GM13977 (cell line): ENCODE data around the gene SZRD1.

Experiments used
- DNase-seq: peaks from one replicate; pipeline ENCODE4 v3.0.0; 2012; ENCODE audit warnings: low spot score
- in situ Hi-C: fragments of 300-500 bp; cut with MboI; formaldehyde crosslinking; loops from one replicate; pipeline ENCODE4 v1.12.0; 2022; ENCODE audit warnings: low sequenced_read_pairs, low pct_unique_long_range_greater_than_20kb, mixed read lengths, inconsistent platforms; ENCODE audit not compliant: unreplicated experiment
- TF ChIP-seq, protein P1 (sequence below): IDR thresholded peaks from 2 replicates; pipeline ENCODE4 v1.5.1; 2012; ENCODE audit warnings: mild to moderate bottlenecking, control low read depth; ENCODE audit not compliant: insufficient read depth; ENCODE audit errors: extremely low read depth, missing control alignments

The SZRD1 gene

DNA sequence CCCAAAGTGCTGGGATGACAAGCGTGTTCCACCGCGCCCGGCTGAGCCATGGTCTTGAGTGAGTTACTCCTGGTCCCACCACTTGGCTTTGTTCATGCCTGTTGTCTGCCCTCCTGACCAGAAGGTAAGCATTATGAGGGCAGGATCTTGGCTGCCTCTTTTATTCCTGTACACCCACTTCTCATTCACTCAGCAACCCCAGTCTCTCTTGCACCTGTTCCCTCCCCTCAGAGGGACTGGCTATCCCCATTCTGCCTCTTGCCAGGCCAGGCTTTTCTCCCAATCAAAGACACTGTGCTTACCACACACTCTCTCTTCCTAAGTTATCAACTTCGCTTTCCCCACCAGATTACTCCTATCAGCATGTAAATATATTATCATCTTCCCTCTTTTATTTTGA, 43.8 kb downstream of the SZRD1 start:
- DNase-seq, result no peak
- TF ChIP-seq, protein P1, sequence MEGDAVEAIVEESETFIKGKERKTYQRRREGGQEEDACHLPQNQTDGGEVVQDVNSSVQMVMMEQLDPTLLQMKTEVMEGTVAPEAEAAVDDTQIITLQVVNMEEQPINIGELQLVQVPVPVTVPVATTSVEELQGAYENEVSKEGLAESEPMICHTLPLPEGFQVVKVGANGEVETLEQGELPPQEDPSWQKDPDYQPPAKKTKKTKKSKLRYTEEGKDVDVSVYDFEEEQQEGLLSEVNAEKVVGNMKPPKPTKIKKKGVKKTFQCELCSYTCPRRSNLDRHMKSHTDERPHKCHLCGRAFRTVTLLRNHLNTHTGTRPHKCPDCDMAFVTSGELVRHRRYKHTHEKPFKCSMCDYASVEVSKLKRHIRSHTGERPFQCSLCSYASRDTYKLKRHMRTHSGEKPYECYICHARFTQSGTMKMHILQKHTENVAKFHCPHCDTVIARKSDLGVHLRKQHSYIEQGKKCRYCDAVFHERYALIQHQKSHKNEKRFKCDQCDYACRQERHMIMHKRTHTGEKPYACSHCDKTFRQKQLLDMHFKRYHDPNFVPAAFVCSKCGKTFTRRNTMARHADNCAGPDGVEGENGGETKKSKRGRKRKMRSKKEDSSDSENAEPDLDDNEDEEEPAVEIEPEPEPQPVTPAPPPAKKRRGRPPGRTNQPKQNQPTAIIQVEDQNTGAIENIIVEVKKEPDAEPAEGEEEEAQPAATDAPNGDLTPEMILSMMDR, result no peak
- in situ Hi-C loops, result no loop called here

DNA sequence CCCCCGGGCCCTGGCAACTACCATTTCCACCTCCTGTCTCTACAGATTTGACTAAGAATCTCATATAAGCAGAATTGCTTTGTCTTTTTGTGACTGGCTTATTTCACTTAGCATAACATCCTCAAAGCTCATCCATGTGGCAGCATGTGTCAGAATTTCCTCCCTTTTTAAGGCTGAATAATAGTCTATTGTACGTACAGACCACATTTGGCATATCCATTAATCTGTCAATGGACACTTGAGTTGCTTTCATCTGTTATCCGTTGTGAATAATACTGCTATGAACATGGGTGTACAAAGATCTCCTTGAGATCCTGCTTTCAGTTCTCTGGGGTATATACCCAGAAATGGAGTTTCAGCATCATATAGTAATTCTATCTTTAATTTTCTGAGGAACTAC, 46.1 kb downstream of the SZRD1 start:
- DNase-seq, result no peak
- TF ChIP-seq, protein P1, result no peak
- in situ Hi-C loops, result no loop called here

DNA sequence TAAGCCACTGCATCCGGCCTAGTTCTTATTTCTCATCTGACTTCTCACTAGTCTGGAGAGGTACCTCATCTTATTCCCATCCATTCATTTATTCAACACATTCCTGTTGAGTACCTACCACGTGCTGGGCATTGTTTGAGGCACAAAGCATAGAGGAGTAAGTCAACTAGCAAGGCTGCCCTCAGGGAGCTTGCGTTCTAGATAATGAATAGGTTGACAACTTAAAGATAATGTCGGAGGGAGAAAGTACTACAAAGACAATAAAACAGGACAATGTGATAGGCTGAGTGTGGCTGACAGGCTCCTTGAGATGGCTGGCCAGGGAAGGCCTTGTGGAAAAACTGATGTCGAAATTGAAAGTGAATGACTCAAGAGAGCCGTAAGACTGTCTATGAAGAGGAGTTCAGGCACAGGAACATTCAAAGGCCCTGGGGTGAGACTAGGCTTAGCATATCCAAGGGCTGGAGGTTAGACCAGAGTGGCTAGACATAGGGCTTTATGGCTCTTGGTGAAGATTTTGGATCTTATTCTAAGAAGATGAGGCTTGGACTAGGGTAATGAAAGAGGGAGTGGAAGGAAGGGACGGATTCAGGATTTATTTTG, 51.9 kb downstream of the SZRD1 start:
- no peak for DNase-seq
- in situ Hi-C loops, result no loop called here
- TF ChIP-seq, protein P1, result no peak

DNA sequence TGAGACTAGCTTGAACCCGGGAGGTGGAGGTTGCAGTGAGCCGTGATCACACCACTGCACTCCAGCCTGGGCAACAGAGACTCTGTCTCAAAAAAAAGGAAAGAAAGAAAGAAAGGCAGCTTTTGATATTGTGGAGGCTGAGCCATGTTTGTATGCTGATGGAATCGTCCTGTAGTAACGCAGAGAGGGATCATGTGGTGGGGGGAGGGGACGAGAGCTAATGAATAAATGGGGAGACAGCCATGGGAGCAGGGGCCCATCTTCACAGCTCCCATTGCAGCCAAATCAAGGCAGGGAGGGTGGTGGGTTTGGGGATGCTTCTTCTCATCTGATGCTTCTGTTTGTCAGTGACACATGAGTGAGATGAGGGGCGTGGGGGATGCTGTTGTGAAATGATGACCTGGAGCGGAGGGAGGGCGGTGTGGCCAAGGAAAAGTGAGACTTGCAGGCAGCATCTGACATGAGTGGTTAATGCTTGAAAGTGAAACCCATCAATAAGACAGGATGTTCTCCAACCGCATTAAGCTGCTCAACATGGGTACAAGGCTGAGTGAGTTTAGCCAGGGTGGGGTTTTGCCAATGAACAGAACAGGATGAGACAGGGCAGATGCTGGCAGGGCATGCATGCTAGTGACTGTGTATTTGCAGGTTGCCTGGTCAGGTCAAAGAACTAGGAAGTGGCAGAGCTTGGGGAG, 53.5 kb downstream of the SZRD1 start:
- in situ Hi-C loops, result no loop called here
- DNase-seq, result peak; percentile 60
- TF ChIP-seq, protein P1, result no peak

DNA sequence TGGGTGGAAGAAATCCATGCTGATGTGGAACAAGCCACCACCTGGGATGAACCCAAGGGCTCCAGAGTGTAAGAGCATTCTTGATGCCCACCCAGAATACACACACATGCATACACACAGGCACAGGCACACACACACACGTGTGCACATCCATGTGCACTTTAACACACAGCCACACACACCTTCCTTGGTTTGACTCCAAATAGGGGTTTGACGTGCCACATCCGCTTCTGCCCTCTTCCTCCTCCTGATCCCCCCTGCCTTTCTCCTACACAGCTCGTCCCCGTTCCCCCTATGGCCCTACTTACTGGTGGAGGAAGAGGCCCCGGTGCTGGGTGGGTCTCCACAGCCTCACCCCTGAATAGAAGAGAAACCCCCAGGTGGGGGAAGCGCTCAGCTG, 54.2 kb downstream of the SZRD1 start:
- no peak for DNase-seq
- in situ Hi-C loops, result no loop called here
- TF ChIP-seq, protein P1, result no peak

DNA sequence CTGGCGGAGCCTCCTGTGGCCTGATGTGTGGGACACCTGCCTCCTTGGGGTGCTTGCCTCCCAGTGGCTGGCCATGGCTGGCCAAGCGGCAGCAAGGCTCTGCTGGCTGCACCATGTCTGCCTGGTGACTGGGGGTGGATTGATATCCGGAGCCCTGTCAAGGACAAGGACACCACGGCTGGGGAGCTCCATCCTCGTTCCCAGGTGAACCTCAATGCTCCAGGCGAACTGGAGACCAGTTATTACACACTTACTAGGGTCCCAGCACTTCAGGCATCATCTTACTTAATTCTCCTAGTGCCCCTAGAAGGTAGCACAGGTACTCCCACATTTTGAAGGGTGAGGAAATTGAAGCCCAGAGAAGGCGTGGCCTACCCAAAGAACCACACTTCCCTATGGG, 55.0 kb downstream of the SZRD1 start:
- in situ Hi-C loops, result no loop called here
- no peak for DNase-seq
- TF ChIP-seq, protein P1, result no peak
